ENCODE data around the gene COG2. TPM values are rescaled to one million over a fixed set of nuclear protein-coding genes. Genes with fewer than 3 reads are reported as not detected.
"Not testable (repeated sequence)": the region's sequence is repeated elsewhere in the genome, so short reads cannot be mapped to it uniquely, and the experiment has no call there.

COG2 gene, protein sequence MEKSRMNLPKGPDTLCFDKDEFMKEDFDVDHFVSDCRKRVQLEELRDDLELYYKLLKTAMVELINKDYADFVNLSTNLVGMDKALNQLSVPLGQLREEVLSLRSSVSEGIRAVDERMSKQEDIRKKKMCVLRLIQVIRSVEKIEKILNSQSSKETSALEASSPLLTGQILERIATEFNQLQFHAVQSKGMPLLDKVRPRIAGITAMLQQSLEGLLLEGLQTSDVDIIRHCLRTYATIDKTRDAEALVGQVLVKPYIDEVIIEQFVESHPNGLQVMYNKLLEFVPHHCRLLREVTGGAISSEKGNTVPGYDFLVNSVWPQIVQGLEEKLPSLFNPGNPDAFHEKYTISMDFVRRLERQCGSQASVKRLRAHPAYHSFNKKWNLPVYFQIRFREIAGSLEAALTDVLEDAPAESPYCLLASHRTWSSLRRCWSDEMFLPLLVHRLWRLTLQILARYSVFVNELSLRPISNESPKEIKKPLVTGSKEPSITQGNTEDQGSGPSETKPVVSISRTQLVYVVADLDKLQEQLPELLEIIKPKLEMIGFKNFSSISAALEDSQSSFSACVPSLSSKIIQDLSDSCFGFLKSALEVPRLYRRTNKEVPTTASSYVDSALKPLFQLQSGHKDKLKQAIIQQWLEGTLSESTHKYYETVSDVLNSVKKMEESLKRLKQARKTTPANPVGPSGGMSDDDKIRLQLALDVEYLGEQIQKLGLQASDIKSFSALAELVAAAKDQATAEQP
- 10 to 100 TPM in 2 of 3 donors, 1 to 10 TPM in 1; 9.9 to 11.6 (median 10.2) TPM for polyA plus RNA-seq

DNA sequence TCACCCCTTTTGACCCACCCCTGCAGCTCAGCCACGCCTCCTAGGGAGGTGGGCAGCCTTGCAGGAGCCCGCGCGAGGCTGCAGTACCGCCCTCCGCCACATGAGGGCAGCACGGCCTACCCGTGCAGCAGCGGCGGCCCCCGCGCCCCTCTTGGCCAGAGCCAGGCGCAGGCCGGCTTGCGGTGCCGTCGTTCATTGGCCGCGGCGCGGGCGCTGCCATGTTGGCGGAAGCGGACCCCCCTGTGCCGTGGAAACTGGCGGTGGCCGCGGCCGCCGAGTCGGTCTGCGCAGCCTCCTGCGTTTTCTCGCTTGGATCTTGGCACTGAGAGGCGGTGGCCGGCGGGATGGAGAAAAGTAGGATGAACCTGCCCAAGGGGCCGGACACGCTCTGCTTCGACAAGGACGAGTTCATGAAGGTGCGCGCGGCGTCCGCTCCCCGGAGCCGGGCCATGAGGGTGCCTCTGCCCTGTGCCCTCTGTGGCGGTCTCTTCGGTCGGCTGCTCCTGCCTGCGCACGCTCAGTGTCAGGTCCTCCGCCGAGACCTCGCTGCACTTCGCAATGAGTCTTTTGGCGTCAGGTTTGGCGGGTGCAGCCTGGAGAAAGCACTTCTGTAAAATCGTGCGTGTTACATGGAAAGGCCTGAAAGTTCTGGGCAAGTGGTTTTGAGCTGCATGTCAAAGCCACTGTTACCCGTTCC, at the start of gene COG2:
COG2 (plus strand) TSS at position 219 of the 697 bp plus-strand sequence; CDS start at position 345, 126 bp downstream.
- no peak within 1 kb of the TSS for H3K27ac ChIP-seq (ENCODE audit: low read depth, low read length)
- WGBS, 3 donors = 0 to 1% (median 0%) methylated on average over 62 of the region's 62 CpGs

DNA sequence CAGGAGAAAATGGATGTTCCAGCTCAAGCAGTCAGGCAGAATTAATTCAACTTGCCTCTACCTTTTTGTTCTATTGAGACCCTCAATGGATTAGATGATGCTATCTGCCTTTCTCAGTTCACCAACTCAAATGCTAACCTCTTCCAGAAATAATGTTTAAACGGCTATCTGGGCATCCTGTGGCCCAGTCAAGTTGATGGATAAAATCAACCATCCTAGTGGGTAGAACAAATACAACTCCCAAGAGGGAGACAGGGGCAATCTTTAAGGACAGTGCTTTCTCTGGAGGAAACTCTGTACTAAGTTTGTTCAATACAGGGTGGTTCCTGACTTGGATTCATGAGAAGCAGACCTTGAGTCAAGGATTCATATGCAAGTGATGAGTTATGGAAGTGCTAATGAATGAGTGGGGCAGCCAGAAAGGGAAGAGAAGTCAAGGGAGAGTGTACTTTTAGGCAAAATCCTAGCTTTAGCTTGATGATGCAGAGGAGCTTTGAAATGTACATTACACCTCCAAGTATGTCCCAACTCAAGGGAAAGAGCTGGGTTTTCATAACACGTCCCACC, 49.4 kb upstream of the COG2 start:
- H3K27ac ChIP-seq (ENCODE audit: low read depth, low read length) = no peak overlapping the region
- 40 to 66% (median 43%) methylated on average over 2 of the region's 2 CpGs for WGBS, 3 donors

DNA sequence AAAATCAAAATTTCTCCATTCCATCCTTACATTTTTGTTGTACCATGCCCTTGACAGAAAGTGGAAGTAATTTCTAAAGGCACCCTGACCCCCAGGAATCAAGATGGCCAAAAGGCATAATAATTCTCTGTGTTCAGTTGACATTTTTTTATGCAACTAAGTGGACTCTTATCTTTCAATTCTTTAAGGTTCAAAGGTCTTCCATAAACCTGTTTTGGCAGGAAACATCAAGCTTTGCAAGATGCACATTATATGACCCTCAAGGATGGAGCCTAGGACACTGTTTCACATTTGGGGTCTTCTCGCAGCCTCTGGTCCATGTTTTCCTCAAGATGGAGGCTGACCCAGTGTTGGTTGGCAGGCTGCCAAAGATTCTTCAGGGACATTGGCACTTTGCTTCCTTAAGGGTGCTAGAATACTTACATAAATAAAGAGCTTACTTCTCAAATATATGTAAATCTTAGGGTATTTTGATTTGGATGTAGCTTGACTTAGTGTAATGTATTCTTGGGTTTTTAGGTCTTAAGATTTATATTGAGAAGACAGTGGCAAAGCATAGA, 48.0 kb upstream of the COG2 start:
- no peak overlapping the region for H3K27ac ChIP-seq (ENCODE audit: low read depth, low read length)
- 81 to 96% (median 93%) methylated on average over 1 of the region's 1 CpG for WGBS, 3 donors

DNA sequence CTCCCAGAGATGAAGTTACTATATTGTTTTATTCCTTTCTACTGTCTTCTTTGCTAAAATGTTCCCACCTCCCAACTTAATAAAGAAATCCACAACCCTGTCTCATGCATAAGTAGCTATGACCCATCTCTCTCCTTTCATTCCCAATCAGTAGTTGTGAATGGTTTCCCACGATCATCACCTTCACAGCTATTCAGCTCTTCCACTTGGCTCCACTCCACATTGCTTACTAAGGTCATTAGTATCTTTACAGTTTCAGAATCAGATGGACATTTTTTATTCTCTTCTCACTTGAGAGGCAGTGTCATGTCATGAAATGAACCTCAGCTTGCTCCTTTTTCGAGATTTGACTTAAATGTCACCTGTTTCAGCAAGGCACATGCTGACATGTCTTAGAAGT, 47.1 kb upstream of the COG2 start:
- WGBS, 3 donors = 63 to 68% (median 67%) methylated on average over 2 of the region's 2 CpGs

DNA sequence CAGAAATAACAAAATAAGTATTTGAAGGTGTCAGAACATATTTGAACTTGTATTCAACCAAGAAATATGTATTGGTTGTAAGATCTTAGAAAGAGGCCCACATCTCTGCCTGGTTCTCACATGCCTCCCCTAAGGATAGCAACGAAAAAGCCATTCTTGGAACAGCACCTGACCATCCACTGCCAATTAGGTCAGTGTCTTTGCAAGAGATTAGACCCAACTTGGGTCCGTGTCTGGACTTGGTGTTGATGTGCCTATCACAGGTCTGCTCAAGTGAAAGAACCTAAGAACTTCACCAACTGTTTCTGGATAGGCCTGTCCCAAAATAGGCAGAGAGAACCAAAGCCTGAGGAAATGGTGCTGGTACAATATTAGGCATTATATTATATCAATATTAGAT, 46.0 kb upstream of the COG2 start:
- no peak overlapping the region for H3K27ac ChIP-seq (ENCODE audit: low read depth, low read length)
- WGBS, 3 donors = 66 to 88% (median 70%) methylated on average over 2 of the region's 2 CpGs

More for the DNA sequence above, 47.1 kb upstream of the COG2 start:
- no peak overlapping the region for H3K27ac ChIP-seq (ENCODE audit: low read depth, low read length)

DNA sequence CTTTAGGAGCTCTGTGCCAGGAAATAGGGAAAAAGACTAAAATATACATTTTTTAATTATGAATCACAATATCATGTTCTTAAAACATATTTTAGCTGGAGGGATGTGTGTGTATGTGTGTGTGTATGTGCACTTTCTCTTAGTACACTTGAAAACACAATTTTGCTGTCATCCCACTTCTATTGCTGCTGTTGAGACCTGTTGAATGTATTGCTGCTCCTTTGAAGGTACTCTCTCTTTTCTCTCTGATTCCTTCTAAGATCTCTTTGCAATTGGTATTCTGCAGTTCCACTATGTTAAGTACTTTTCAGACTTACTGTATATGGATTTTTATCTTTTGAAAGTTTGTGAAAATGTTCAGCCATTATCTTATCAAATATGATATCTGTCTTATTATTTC, 43.5 kb upstream of the COG2 start:
- no peak overlapping the region for H3K27ac ChIP-seq (ENCODE audit: low read depth, low read length)

DNA sequence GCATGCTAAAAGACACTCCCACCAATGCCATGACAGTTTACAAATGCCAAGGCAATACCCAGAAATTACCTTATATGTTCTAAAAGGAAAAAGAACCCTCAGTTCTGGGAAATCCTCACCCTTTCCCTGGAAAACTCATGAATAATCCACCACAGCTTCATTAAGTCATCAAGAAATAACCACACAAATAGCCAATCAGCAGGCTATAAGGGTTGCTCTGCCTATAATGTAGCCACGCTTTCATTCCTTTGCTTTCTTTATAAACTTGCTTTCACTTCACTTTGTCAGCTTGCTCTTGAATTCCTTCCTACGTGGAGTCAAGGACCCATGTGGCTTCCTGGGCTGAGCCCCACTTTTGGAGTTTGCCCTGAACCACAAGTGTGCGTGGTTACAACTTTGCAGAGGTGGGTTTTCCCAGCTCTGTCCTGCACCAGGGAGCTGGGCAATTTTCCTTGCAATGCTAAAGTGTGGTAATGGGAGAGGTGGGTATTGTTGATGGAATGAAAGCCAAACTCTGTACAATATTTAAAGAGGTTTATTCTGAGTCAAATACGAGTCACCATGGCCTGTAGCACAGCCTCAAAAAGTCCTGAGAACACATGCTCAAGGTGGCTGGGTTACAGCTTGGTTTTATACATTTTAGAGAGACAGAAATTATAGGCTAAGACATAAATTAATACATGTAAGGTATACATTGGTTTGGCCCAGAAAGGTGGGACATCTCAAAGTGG, 42.2 kb upstream of the COG2 start:
- H3K27ac ChIP-seq (ENCODE audit: low read depth, low read length) = no peak overlapping the region
- 79 to 86% (median 83%) methylated on average over 4 of the region's 4 CpGs for WGBS, 3 donors

DNA sequence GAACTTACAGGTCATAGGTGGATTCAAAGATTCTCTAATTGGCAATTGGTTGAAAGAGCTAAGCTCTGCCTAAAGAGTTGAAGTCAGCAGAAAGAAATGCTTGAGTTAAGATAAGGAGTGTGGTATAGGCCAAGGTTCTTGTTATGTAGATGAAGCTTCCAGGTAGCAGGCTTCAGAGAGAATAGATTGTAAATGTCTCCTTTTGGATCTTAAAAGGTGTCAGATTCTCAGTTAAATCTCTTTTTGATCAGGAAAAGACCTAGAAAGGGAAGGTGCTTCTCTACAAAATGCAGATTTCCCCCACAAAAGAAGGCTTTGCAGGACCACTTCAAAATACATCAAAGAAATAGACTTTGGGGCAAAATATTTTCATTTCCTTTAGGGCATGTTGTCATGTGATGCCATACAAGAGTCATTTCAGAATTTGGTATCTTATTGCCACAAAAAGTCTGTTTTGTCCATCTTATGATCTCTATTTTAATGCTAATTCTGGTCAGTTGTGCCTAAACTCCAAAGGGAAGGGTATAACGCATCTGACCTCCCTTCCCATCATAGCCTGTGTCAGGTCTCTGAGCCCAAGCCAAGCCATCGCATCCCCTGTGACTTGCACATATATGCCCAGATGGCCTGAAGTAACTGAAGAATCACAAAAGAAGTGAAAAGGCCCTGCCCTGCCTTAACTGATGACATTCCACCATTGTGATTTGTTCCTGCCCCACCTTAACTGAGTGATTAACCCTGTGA, 41.5 kb upstream of the COG2 start:
- WGBS, 3 donors = 85 to 91% (median 89%) methylated on average over 2 of the region's 2 CpGs
- H3K27ac ChIP-seq (ENCODE audit: low read depth, low read length) = not testable (repeated sequence)

DNA sequence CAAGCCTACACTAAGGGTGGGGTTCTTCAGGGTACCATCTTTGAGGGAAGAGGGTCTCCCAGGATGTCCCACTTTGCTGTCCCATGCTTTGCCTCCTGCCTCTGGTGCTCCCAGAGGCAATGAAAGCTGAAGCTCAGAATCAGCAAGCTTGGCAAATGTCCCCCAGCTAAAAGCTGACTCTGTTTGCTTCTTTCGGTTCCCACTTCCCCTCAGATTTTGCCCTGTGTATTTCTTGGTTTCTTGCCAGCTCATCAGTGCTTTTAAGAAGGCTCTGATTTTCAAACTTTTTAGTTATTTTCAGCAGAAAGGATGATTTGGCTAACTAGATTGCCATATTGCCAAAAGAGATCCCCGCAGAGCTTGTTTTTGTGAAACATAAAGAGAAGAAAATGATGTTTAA, 33.1 kb upstream of the COG2 start:
- WGBS, 3 donors = 58 to 82% (median 60%) methylated on average over 2 of the region's 2 CpGs
- H3K27ac ChIP-seq (ENCODE audit: low read depth, low read length) = no peak overlapping the region

DNA sequence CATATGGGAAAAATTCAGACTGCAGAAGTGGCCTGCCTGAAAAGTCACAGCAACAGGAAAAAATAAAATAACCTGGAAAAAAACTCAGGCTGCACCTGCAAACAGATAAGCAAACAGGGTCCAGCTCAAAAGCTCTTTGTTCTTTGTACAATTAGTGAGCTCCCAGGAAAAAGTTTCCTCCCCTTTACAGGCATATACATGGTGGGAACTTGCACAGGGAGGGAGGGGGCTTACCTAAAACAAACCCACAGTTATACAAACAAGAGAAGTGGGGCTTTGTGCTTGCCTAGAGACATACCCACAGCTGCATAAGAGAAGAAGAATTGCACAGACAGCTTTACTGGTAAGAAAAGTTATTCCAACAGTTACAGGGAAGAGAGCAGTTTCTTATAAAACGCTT, 31.7 kb upstream of the COG2 start:
- no peak overlapping the region for H3K27ac ChIP-seq (ENCODE audit: low read depth, low read length)
- 42 to 64% (median 61%) methylated on average over 1 of the region's 1 CpG for WGBS, 3 donors

DNA sequence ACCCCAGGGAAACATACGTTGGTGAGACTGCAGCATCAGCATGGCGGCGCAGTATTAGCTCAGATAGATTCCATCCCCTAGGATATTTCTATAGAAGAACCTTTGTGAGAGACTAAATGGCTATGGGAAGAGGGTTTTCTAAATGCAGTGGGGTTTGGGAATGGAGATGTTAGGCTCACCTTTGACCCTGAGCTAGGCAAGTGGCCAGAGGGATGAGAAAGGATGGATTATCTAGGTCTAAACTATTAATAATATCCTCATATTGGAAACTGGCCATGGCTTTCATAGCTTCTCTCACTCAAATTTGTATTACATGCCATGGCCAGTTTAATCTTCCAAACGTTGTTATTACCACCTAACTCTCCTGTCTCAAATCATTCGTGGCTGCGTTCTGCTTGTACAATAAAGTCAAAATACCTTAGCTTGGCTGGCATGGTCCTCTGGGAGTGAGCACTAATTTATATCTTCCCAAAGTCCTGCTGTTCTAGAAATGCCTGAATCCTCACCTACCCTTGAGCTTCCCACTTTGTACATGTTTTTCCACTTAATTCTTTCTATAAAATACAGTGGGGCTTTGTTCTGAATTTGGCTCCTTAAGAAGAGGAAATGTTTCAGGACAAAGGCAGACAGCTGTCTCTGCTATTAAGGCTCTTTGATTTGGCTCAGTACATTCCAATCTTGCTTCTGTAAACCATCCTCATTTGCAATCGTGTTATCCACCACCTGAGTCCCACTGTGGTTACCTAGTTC, 31.0 kb upstream of the COG2 start:
- WGBS, 3 donors = 57 to 66% (median 61%) methylated on average over 7 of the region's 7 CpGs
- H3K27ac ChIP-seq (ENCODE audit: low read depth, low read length) = no peak overlapping the region

DNA sequence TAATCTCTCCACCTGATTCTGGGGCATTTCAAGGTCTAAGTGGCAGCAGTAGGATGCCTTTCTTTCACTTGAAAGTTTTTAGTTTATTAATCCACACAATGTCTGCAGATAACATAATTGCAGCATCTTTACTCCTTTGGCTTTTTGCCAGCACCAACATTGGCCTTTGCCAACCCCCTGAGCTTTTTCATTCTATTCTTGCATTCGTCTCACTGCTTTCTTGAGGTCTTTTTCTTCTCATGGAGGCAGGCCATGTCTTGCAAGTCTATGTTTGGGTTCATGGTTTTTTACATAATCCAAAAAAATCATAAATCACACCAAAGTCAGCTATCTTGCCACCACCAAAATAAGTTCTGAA, 30.4 kb upstream of the COG2 start:
- WGBS, 3 donors = 23 to 78% (median 47%) methylated on average over 1 of the region's 1 CpG
- no peak overlapping the region for H3K27ac ChIP-seq (ENCODE audit: low read depth, low read length)

DNA sequence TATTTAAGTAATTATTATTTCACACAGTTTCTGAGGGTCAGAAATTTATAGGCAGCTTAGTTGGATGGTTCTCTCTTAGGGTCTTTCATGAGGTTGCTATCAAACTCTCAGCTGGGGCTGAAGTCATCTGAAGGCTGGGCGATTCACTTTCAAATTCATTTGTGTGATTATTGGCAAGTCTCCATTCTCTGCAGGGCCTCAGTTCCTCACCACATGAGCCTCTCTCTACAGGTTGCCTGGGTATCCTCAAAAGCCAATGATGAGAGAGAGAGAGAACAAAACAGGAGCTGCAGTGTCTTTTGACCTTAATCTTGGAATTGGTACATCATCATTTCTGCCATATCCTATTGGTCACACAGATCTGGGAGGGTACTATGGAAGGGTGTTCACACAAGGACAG, 29.6 kb upstream of the COG2 start:
- whole genome bisulfite sequencing, 3 donors = 67 to 75% (median 74%) methylated on average over 1 of the region's 1 CpG
- H3K27ac ChIP-seq (ENCODE audit: low read depth, low read length) = no peak overlapping the region

DNA sequence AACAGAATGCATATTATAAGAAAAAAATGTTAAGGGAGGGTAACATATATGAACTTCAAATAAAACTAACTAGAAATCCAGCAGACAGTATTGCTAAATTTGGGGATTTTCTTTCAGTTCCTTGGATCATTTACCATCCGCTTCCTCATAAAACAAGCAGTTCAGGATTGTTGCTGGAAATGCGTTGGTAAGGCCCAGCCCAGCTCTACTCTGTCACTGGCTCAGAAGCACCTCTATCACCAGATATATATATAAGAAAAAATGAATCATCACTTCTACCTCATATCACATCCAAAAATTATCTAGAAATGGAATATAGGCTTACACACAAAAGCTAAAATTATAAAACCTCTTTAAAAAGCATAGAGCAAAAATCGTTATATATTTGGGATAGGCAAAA, 28.2 kb upstream of the COG2 start:
- 87 to 94% (median 90%) methylated on average over 3 of the region's 3 CpGs for WGBS, 3 donors
- H3K27ac ChIP-seq (ENCODE audit: low read depth, low read length) = no peak overlapping the region

DNA sequence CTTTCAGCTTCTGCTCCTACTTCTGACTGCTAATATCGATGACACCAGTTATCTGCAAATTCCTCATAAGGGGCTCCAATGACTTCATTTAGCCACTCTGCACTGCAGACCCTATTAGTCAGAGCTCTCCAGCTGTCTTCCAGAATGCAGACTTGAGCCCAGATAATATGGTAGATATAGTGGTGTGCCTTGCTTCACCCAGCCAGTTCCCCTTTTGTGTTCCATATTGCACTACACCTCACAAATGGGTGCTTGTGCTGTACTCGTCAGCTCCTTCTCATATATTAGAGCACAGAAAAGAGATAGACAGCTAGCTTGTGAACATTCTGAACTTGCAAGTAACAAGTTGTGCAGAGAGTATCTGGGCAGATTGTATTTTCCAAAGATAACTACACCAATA, 23.7 kb upstream of the COG2 start:
- 85 to 88% (median 86%) methylated on average over 2 of the region's 2 CpGs for WGBS, 3 donors

DNA sequence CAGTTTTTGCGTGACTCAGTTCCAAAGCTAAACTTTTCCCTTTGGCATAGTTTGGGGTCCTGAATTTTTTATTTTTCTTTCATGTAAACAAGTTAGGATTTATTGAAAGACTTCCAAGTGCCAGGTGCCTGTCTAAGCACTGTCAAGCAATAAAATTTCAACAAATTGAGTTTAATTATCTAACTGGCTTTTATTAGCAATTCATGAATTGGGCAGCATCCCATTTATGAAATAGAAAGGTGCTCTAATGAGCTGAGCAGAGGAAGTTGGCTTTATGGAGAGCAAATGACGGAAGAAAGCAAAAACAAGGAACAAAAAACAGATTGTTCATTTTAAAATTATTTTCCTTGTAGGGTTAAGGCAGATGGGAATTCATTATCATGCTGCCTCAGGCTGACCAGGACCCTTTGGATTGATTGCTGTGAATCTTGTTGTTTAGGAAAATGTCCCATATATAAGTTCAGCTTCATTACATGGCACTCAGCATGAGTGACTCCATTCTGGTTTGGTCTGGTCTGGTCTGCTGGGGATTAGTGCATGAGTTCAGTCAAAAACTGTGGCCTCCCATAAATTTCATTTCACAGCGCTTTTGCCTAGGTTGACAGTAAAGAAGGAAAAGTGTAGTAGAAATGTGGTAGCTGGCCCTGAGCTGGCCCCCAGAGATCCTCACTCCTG, 21.5 kb upstream of the COG2 start:
- 87 to 91% (median 90%) methylated on average over 3 of the region's 3 CpGs for WGBS, 3 donors
- H3K27ac ChIP-seq (ENCODE audit: low read depth, low read length) = no peak overlapping the region

More for the DNA sequence above, 23.7 kb upstream of the COG2 start:
- no peak overlapping the region for H3K27ac ChIP-seq (ENCODE audit: low read depth, low read length)
